ENCODE measurements around the gene IMPDH2. TPM values are rescaled to one million over a fixed set of nuclear protein-coding genes. Genes with fewer than 3 reads are reported as not detected.
A peak's percentile ranks its signal among the peaks of the same experiment; 100 is the strongest.

The IMPDH2 gene
- polyA plus RNA-seq, 1 donor, result 217 TPM

DNA sequence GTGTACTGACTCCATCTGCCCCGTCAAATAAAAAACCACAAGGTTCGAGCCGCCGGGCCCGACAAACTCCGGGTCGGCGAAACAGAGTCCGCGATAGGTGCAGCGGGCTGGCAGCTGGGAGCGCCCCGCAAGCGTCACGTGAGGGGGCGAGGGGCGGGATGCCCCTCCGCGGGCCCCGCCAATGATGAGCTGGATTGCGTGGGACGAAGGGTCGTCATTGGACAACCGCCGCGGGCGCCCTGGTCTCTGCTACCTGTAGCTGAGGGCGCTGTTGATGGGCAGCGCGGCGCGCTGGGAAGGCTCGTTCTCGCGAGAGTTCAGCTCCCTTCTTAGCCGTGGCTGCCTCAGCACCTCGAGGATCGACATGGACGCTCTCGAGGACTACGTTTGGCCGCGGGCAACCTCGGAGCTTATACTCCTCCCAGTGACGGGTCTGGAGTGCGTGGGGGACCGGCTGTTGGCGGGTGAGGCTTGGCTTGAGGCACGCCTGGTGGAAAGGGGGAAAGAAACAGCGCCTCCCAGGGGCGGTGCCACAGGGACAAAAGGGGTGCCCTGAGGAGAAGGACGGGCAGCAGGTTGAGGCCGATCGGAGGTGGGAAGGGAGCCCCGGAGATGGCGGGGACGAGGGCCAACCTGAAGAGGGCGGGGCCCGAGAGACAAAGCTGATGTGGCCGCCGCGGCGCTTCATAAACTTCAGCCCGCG is 22.0 kb downstream of the IMPDH2 start, which contains the start of gene WDR6:
TSS of gene WDR6 (plus strand) at position 324 of the 703 bp plus-strand sequence. CDS start at position 365, 41 bp downstream.
- peak; percentile 95 for DNase-seq

DNA sequence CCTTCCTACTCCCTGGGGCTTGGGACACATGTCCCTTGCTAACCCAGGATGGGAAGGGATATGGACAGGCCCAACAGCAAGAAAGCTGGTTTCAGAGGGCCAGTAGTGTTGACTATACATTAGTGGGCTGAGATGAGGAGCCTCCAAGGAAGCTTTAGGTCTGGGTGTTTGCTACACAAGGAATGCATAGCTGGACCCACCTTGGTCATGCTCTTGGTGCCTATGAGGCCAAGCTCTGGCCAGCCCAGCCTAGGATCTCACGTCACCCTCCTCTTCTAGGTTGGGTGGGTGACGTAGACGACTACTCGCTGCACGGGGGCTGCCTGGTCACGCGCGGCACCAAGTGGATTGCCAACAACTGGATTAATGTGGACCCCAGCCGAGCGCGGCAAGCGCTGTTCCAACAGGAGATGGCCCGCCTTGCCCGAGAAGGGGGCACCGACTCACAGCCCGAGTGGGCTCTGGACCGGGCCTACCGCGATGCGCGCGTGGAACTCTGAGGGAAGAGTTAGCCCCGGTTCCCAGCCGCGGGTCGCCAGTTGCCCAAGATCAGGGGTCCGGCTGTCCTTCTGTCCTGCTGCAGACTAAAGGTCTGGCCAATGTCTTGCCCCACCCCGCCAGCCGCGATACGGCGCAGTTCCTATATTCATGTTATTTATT is 22.7 kb downstream of the IMPDH2 start:
- peak; percentile 34 for DNase-seq

DNA sequence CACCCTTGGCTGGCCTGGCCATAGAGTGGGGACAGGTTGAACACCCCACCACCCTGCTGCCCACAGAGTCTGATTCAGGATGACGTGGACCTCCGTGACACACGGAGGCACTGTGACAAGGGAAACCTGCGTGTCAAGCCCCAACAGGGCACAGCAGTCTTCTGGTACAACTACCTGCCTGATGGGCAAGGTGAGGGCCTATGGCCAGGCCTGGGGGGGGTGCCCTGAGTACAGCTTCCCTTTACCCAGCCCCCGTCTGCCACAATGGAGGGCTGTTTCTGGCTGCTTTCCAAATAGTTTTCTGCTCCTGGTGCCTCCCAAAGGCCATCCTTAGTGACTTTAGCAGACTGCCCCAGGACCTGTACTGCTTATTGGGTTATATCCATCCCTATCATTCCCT is 23.2 kb downstream of the IMPDH2 start:
- no peak for DNase-seq

DNA sequence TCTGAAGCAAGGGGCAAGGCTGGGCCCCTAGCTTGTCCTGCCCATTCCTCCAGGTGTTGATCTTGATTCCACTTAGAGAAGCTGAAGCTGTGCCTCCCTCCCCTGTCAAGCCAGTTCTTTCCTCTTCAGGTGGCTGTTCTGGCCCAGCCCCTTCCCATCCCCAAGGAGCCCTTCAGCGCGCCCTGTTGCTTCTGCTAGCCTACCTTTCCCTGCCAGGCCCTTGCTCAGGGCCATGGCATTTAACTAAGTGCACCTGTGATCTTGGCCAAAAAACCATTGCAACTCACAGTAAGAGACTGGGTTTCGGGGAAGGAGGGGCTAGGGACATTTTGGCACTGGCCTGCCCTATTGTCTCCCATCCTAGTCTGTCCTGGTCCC is 23.9 kb downstream of the IMPDH2 start:
- no peak for DNase-seq

DNA sequence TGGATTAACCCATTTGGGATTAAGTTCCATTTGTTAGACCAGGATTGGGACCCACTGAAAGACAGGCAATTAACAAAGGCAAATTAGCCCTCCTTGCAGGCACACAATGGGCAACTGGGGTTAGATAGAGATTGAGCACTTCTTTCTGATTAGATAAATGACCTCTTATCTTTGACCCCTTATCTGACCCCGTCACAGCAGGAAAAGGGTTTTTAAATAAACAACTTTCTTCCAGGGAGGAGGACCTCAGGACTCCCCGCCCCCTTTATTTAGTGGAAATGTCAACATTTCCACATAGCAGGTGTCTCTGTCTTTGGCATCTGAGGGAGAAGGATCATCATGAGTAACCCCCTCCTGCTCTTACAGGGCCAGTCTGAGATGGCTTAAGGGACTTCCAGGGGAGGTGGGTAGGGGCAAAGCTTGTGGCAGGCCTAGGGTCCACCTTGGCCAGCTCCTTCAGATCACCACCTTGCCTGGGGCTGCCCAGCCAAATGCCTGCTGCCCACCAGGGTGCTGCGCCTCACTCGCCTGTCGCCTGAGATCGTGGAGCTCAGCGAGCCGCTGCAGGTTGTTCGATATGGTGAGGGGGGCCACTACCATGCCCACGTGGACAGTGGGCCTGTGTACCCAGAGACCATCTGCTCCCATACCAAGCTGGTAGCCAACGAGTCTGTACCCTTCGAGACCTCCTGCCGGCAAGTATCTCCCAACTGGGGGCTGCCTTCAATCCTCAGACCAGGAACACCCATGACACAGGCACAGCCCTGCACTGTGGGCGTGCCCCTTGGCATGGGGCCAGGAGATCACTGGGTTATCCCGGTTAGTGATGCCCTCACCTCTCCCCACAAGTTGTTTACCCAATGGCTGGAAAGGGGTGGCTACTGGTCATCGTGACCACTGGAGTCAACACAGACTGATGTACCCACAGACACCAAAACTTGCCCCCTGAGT is 24.6 kb downstream of the IMPDH2 start:
- DNase-seq, result no peak

DNA sequence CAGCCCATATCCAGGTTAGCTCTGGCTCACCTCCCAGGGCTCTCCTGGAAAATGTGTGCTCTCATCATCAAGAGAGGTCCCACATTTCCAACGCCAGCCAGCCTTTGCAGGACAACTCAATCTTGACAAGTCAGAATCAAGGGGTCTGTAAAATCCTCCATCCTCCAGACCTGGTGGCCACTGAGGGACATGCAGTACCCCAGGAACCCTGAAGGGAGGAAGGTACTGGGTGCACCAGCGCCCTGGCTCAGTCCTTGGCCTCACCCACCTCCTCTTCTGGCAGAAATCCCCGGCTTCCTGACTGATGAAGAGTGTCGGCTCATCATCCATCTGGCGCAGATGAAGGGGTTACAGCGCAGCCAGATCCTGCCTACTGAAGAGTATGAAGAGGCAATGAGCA is 28.0 kb downstream of the IMPDH2 start:
- no peak for DNase-seq

DNA sequence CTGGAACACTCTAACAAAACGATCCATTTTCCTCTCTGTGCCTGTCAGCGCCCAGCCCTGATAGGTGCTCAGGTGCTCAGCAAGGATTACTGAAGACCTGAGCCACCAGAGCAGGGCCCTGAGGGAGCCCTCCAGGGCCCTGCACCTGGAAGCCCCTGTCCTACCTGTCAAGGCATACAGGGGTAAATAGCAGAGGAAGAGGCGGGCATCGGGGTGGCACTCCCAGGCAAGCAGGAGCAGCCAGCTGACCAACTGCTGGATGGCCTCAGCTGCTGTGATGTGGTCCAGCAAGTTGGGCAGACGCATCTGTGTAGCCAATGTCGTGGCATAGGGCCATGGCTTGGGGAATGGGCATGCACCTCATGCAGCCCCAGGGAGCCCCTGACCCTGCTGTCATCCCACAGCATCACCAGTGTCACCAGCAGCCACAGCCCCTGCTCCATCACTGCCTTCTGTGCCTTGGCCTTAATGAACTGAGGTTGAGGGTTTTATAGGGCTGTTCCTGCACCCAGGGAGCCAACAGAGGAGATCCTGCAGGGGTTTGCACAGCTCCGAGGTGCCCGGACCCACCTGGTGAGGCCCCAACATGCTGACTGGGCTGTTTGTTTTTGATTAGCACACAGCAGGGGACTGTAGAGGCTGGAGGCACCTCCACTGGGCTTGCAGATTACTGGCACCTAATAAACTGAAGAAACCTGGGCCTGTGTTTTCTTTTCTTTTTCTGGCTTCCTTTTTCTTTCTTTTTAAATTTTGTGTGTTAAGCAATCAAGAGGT is 29.9 kb downstream of the IMPDH2 start:
- DNase-seq, result no peak

DNA sequence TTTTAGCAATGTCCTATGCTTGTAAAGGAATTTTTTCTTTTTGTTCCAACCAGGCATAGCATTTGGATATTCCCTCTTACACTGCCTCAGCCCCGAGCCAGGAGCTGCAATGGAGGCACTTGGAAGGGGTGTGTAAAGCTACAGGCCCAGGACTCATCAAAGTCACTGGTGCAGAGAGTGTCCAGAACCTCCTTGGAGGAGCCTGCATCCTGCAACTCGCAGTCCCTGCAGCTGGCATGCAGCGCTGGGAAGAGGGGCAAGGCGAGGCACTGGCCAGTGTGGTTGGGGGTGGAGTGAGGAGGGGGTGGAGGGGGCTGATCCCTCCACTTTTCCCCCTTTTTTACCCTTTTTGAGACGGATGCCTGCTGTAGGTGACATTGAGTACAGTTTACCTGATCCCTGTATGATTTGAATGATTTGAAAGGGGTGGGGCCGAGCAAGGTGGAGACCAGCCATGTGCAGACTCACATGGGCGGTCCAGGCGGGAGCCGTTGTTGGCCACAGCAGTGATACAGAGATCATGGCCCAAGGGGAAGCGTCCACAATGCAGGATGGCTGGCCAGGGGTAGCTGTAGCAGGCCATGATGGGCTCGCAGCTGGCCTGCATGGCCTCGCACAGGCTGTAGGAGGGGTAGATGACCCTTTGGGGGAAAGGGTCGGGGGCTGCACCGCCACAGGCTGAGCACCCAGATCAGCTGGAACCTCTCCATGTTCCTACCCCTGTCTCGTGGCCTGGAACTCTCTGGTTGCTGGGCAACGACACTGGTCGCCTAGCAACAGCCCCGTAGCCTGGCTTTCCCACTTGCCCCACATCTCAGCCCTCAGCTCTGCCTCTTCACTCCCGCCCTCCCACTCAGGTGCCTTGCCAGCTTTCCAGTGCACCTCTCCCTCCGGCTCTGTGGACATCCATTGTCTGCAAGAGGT is 31.2 kb downstream of the IMPDH2 start:
- DNase-seq, result no peak

DNA sequence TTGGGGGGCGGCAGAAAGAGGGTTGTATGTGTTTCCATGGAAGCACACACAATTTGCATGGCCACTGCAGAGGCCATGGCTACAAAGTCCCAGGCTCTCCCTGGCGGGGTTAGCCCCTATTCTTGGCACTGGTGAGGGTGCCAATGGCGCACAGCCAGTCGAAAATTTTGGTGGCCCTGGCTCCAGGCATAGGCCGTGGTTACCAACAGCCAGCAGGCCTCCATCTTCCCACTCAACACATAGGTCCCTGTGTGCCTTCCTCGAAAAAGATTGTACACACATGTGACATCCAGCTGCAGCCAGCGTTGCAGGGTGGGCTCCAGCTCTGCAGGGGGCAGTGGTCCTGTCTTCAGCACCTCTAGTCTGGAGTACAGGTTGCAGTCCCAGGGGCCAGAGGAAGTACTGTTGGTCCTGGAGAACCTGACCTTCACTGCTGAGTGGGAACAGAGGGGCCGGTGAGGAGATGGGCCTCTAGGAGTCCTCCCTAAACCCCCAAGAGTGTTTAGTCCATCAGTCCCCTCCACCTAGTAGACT is 32.0 kb downstream of the IMPDH2 start:
- no peak for DNase-seq

DNA sequence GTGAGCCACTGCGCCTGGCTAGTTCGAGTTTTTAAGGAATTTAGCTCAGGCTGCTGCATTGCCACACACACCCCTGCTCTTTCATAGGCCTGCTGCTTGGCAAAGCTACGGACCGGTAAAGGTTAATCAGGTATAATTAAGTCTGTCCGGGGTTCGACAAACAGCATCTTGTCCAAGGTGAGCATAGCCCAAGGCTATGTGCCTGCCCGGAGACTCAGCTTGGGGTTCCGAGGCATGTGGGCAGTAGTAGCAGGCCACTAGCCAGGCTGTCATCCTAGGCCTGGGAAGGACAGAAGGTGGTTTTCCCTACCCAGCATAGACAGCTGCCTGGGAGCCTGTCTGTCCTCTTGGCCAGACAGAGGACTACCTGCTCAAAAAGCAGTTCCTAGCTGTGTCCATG is 32.6 kb downstream of the IMPDH2 start:
- no peak for DNase-seq

DNA sequence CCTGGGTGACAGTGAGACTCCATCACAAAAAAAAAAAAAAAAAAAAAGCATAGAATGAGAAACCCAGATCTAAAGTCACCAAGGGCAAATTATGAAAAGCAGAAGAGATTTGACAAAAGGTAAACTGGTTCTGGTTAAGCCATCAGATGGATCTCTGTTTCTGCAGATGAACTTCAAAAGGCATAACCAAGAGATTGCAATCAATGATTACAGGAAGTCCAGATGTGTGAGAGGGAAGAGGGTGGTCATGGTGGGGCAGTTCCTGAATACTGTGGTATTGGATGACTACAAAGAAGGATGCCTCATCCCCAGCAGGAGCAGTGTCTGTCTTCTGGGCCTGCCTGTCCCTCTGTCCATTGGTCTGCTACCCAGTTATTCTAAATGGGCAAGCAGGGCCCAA is 35.4 kb downstream of the IMPDH2 start:
- DNase-seq, result no peak

DNA sequence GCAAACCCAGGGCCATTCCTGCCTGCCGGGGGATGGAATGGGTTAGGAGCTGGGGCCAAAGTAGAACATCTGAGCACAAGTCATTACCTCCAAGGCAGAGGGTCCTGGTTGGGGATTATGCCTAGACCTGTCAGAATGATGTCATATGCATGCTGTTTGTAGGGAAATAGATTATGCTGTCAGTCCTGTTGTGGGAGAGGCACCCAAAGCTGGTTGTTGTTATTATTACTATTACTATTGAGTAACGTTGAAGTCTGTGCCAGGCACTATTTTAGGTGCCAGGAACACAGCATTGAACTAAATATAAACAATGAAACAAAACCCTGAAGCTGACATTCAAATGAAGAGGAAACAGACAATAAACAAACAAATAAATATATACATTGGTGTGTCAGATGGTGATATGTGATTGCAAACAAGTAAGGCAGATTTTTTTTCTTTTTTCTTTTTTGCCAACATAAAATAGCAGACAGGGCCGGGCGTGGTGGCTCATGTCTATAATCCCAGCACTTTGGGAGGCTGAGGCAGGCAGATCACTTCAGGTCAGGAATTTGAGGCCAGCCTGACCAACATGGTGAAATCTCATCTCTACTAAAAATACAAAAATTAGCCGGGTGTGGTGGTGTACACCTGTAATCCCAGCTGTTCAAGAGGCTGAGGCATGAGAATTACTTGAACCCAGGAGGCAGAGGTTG is 37.2 kb downstream of the IMPDH2 start:
- DNase-seq, result no peak

DNA sequence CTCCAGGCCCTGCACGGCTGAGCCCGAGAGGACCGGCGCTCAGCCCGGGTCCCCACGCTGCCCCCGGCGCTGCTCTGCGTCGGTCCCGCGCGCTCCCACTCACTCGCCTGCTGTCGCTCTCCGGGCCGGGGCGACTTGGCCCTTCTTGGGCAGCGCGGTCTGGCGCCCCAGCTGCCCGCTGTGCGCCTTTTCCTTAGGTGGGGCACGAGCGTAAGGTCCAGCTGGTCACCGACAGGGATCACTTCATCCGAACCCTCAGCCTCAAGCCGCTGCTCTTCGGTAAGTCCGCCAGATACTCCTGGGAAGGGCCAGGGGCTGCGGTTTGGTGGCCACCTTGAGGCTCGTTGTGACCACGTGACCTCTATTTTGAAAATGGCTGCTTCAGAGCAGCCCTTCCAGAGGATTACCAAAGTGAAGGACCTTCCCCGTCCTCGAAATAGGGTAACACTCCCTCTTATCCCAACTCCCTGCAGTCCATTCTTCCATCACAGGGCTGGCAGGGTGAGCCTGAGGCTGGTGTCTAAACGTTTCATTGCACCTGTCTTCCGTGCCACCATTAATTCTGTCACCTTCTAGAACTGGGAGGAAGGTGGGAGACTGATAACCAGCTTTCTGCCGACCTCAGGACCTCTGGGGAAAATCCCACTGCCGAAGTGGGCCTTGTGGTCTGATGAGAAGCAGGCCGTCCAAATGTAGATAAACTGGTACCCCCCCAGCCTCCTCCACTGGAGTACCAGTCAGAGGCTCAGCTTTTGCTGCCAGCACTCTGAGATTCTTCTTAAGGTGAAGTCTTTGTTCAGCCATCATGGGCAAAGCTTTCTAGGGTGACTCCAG is 38.3 kb downstream of the IMPDH2 start:
- no peak for DNase-seq

DNA sequence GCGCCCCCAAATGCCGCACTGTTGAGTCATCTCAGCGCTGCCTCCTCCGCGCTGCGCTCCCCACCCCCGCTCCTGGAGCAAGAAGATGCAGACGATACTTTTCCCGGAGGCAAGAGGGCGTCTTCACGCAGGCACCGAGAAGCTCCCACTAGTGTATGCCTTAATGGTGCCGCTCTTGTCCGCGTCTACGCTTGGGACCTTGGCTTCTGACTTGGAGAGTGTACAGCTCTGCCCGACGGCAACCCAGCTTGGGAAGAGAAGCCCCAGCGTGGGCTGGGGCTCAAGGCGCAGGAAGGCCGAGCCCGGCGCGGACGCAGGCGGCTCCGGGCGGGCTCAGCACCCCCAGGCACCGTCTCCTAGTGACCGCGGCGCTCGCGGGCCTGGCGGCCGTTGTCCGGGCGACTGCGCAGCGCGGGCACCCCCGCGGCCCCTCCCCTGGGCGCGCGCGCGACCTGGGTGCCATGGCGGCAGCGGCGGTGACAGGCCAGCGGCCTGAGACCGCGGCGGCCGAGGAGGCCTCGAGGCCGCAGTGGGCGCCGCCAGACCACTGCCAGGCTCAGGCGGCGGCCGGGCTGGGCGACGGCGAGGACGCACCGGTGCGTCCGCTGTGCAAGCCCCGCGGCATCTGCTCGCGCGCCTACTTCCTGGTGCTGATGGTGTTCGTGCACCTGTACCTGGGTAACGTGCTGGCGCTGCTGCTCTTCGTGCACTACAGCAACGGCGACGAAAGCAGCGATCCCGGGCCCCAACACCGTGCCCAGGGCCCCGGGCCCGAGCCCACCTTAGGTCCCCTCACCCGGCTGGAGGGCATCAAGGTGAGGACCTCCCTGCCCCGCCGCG is 39.2 kb downstream of the IMPDH2 start, which contains the start of gene P4HTM:
TSS of gene P4HTM (plus strand) at position 446 of the 840 bp plus-strand sequence. CDS start at position 462, 16 bp downstream.
- peak; percentile 85 for DNase-seq

DNA sequence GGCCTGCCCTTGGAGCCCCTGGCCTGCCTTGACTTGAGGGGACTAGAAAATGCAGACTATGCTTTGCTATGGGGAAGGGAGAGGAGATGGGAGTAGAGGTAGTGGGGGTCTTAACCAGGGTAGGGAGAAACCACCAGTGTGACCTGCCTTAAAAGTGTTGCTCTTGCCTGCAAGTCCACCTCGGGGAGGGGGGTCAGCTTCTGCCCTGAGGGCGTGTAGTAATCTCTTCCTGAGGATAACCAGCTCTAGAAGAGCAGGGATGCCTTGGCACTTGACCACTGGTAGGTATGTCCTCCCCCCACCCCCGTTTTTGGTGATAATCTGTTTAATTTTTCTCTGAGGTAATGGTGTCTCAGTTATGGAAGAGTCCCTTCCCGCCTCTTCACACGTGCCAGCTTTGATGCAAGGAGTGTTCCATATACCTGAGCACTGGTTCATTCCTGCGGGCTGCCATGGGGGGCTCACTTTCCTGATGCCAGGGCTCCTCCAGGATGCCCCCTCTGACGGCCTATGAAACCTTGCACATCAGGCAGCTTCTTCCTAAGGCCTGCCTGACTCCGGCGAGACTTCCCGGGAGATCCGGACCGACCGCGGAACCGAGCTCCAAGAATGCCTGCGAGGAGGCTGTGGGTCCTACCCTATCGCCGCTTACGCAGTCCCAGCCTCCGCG is 39.9 kb downstream of the IMPDH2 start:
- DNase-seq, result no peak

DNA sequence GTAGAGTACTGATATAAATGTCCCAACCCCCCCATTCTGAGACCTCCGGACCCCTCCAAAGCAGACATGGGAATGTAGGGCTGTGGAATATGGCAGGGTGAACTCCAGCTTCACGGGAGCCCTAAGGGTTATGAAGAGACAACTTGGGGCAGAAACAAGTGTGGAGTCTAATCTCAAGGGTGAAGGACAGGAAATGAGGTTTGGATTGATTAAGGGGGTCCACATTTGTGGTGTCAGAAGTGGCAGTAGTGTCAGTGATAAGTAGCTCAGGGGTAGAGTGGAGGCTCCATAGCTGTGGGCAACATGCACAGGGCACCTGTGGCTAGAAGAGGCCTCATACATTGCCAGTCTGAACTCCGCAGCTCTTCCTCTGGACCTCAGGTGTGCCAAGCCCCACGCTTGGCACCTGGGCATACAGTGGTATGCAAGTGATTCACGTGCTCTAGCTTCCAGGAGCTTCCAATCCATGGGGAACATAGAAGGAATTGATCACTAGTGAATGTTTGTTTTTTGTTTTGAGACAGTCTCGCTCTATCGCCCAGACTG is 43.3 kb downstream of the IMPDH2 start:
- no peak for DNase-seq

DNA sequence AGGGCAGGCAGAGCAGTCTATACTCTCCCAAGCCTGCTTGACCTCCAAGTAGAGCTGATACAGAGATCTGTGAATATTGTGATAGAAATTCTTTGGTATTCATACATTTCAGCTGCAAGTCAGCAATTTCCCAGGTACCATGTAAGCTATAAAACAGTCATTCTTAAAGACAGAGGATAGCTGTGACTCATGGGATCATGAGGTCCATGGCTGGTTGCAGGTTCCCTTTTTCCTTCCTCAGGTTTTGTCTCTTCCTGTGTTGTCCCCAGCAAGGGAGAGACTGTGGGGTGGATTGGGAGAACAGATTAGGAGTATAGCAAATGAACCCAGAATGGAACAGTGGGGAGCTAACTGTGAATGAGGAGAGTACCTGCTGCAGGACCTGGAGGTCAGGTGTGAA is 44.5 kb downstream of the IMPDH2 start:
- no peak for DNase-seq

Data from left kidney (tissue), 2 donors.